ENCODE data around the gene EYS. TPM values are rescaled to one million over a fixed set of nuclear protein-coding genes. Genes with fewer than 3 reads are reported as not detected.
"Not testable (repeated sequence)": the region's sequence is repeated elsewhere in the genome, so short reads cannot be mapped to it uniquely, and the experiment has no call there.

EYS gene
- total RNA-seq, 2 donors from 2014 or later = not detected

DNA sequence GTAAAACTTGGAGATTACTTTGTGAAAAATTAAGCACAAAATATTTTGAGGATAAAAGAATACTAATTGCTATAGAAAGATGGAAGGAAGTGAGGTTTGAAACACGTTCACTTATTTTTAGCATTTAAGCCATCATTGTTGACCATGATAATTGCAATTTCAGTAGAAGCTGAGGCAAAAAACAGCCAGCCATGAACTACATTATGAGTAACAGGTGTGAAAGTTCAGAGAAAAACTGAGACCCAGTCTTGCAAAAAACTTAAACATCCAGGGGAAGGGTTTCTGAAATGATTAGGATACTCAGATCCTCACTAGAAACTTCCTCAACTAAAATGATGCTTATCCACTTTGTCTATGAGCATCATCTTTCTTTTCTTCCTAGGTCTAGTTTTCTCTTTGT is 1452.0 kb downstream of the EYS start:
- H3K4me3 ChIP-seq = no peak overlapping the region
- H3K4me1 ChIP-seq = no peaks in the 10 kb centered on the region
- DNase-seq (ENCODE audit: low spot score) = no peak
- no peaks in the 10 kb centered on the region for H3K9me3 ChIP-seq
- TF ChIP-seq, protein P1, sequence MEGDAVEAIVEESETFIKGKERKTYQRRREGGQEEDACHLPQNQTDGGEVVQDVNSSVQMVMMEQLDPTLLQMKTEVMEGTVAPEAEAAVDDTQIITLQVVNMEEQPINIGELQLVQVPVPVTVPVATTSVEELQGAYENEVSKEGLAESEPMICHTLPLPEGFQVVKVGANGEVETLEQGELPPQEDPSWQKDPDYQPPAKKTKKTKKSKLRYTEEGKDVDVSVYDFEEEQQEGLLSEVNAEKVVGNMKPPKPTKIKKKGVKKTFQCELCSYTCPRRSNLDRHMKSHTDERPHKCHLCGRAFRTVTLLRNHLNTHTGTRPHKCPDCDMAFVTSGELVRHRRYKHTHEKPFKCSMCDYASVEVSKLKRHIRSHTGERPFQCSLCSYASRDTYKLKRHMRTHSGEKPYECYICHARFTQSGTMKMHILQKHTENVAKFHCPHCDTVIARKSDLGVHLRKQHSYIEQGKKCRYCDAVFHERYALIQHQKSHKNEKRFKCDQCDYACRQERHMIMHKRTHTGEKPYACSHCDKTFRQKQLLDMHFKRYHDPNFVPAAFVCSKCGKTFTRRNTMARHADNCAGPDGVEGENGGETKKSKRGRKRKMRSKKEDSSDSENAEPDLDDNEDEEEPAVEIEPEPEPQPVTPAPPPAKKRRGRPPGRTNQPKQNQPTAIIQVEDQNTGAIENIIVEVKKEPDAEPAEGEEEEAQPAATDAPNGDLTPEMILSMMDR (IDR thresholded peaks at IDR 0.05) = no peak
- H3K27me3 ChIP-seq = no peaks in the 10 kb centered on the region
- no peak overlapping the region for H3K27ac ChIP-seq
- no peaks in the 10 kb centered on the region for H3K36me3 ChIP-seq

DNA sequence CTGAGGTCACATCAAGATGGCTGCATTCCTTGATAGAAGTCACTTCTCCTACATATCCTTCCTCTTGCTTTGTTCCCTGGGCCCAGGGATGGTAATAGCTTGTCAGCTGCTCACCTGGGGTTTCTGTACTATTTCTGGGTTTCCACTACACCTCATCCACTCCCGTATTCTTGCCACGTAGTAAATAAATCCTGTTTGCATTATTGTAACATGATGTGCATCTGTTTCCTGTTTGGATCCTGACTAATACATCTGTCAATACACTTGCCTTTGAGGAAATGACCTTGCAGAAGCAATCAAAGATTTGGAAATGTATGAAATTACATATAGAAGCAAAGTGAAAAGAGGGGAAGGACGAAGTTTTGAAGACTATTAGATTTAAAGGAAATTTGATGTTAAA is 1452.5 kb downstream of the EYS start:
- Histone ChIP-seq H3K9me3 (no peaks in the 10 kb centered on the region), H3K36me3 (no peaks in the 10 kb centered on the region), H3K4me3 (no peak overlapping the region), H3K27me3 (no peaks in the 10 kb centered on the region), H3K4me1 (no peaks in the 10 kb centered on the region), H3K27ac (no peak overlapping the region)
- no peak for DNase-seq (ENCODE audit: low spot score)
- TF ChIP-seq, protein P1 (IDR thresholded peaks at IDR 0.05) = no peak

DNA sequence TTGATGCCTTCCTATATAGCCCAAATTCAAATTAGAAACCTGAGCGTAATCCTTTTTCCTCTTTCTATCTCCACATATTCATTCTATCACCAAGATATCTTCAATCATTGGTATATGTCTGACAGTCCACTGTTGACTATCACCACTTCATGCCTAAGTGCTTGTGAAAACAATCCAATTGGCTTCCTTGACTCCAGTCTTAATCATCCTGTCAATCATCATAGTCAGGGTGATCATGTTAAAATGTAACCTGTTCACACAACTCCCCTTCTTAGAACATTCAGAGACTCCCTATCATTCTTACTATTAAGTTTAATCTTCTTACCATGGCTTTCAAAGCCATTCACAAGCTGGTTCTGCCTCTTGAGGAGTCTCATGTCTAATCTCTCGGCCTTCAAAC is 1454.8 kb downstream of the EYS start:
- Histone ChIP-seq H3K27me3 (no peaks in the 10 kb centered on the region), H3K9me3 (no peaks in the 10 kb centered on the region), H3K27ac (no peak overlapping the region), H3K4me3 (no peak overlapping the region), H3K4me1 (no peaks in the 10 kb centered on the region), H3K36me3 (no peaks in the 10 kb centered on the region)
- TF ChIP-seq, protein P1 (IDR thresholded peaks at IDR 0.05) = no peak
- no peak for DNase-seq (ENCODE audit: low spot score)

DNA sequence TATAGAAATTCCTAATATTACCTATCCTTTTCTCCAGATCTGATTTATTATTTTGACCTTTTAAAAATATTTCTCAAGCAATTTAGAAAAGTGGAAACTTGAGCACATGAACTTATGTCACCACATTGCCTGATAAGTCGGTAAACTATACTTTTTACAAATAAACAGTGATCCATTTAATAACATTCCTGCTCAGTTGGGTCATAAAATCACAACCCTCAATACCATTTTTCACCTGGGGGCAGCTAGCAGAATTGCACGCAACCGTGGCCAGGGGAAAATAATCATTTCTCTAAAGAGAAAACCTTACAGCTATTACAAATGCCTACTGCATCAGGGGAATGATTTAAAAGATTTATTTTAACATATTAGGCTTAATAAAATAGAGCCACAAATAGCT is 1456.9 kb downstream of the EYS start:
- no peak for DNase-seq (ENCODE audit: low spot score)
- TF ChIP-seq, protein P1 (IDR thresholded peaks at IDR 0.05) = no peak
- Histone ChIP-seq H3K4me3 (no peak overlapping the region), H3K9me3 (no peaks in the 10 kb centered on the region), H3K4me1 (no peaks in the 10 kb centered on the region), H3K27me3 (no peaks in the 10 kb centered on the region), H3K27ac (no peak overlapping the region), H3K36me3 (no peaks in the 10 kb centered on the region)

DNA sequence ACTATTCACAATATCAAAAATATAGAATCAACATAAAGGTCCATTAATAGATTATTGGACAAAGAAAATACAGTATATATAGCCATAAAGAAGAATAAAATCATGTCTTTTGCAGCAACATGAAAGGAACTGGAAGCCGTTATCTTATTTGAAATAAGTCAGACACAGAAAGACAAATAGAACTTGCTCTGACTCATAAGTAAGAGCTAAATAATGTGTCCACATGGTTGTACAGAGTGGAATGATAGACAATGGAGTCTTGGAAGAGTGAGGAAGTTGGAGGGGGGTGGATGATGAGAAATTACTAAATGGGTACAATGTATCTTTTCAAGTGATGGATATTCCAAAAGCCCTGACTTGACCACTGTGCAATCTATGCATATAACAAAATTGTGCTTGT is 1457.9 kb downstream of the EYS start:
- no peak for DNase-seq (ENCODE audit: low spot score)
- Histone ChIP-seq H3K9me3 (no peaks in the 10 kb centered on the region), H3K27ac (no peak overlapping the region), H3K36me3 (no peaks in the 10 kb centered on the region), H3K27me3 (no peaks in the 10 kb centered on the region), H3K4me1 (no peaks in the 10 kb centered on the region), H3K4me3 (no peak overlapping the region)
- TF ChIP-seq, protein P1 (IDR thresholded peaks at IDR 0.05) = no peak

DNA sequence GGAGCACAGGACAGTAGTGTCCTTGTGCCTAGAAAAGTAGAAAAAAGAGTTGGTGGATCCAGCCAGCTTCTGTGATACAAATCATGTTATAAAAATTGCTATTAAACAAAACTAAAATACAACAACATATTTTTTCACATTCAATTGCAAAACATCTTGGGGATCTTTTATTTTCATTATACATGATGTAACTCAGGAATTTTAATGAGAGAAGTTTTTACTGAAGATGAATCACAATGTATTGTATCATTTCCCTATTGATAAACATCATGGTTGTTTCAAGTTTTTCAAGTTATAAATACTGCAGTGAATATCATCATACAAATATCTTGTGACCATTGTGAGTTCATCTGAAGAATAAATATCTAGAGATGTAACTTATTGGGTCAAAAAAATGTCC is 1463.4 kb downstream of the EYS start:
- no peak for DNase-seq (ENCODE audit: low spot score)
- TF ChIP-seq, protein P1 (IDR thresholded peaks at IDR 0.05) = no peak
- Histone ChIP-seq H3K27me3 (no peaks in the 10 kb centered on the region), H3K4me3 (no peak overlapping the region), H3K4me1 (no peaks in the 10 kb centered on the region), H3K36me3 (no peaks in the 10 kb centered on the region), H3K27ac (no peak overlapping the region), H3K9me3 (peaks cover 0 to 7% of the 10 kb centered on the region in 2 donors)

DNA sequence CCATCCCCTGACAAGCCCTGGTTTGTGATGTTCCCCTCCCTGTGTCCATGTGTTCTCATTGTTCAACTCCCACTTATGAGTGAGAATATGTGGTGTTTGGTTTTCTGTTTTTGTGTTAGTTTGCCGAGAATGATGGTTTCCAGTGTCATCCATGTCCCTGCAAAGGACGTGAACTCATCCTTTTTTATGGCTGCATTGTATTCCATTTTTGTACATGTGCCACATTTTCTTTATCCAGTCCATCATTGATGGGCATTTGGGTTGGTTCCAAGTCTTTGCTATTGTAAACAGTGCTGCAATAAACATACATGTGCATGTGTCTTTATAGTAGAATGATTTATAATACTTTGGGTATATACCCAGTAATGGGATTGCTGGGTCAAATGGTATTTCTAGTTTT is 1468.1 kb downstream of the EYS start:
- not testable (repeated sequence) for H3K27ac ChIP-seq; H3K9me3 ChIP-seq; H3K27me3 ChIP-seq; H3K4me1 ChIP-seq; H3K36me3 ChIP-seq; H3K4me3 ChIP-seq; DNase-seq (ENCODE audit: low spot score)

All from right atrium auricular region (tissue), 2 donors.